M059J (cell line): ENCODE data around the gene OVCH1. TPM values are rescaled to one million over a fixed set of nuclear protein-coding genes. Genes with fewer than 3 reads are reported as not detected.
"Not testable (repeated sequence)": the region's sequence is repeated elsewhere in the genome, so short reads cannot be mapped to it uniquely, and the experiment has no call there.

Source experiments
- DNase-seq: peaks from one replicate; pipeline ENCODE4 v3.0.0-alpha.2; 2012; ENCODE audit warnings: low read depth
- total RNA-seq: library from RNA; depleted of rRNA; stranded (reverse); fragments of >200 nt; shearing (Covaris generic); gene quantifications from 2 replicates; pipeline ENCODE4 v1.2.3, GENCODE V29; 2014

The OVCH1 gene
- total RNA-seq, 1 experiment from 2014 or later: not detected

DNA sequence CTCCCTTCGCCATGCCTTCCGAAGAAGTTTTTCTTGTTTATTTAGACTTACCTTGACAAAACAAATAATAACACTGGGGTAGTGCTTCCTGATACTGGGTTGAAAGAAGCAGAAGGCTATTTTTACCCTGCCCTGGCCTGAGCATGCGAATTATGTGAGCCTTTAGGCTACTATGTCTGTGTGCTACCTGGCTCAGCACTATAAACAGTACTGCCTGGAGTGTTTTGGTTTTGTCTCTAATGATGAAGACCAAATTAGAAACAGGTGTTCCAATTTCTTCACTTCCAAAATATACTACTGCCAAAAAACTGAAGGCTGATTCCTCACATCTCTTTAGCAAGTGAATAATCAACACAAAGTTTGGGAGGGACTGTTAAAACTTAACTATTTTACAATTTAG lies 7.6 kb upstream of the OVCH1 start:
- no peak for DNase-seq

GRCh38 chr12:29503283-29503682 lies 5.8 kb upstream of the OVCH1 start:
- DNase-seq: no peak

DNA sequence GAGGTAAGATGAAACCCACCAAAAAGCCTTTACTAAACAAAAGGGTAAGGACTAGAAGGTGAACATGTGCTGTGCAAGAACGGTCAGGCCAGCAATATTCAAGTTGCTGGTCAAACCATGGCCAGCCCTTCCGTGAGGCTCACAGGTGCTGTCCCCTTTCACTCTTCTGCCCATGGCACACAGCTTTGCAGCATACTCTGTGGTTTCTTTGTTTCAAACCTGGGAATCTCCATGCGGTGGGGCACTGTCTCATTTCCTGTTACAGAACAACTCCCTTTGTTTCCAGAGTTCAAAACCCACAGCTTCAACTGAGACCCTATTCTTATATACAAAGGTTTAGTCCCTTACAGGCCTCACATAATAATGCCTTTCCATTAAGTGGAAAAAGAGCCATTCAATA lies 1.7 kb upstream of the OVCH1 start:
- no peak for DNase-seq

GRCh38 chr12:29492891-29493290 lies 4.6 kb downstream of the OVCH1 start:
- no peak for DNase-seq

DNA sequence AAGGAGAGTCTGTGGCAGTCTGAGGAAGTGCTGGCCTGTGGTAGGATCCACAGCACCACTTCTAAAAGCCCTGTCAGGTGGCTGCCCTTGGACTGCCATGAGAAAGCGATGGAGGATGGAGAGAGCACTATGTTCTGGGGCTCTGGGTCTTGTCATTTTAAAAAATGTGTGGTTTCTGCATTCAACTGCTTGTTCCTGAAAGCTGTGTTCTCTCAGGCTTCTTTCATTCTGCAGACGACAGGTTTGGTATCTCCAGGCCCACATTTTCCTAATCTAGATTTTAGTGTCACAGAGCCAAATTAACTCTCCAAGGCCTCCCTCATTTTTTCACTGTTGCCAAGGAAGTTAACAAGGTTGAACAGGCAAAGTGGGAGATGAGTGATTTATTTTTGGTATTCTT lies 10.5 kb downstream of the OVCH1 start:
- no peak for DNase-seq

GRCh38 chr12:29463198-29463597 lies 34.3 kb downstream of the OVCH1 start:
- no peak for DNase-seq

DNA sequence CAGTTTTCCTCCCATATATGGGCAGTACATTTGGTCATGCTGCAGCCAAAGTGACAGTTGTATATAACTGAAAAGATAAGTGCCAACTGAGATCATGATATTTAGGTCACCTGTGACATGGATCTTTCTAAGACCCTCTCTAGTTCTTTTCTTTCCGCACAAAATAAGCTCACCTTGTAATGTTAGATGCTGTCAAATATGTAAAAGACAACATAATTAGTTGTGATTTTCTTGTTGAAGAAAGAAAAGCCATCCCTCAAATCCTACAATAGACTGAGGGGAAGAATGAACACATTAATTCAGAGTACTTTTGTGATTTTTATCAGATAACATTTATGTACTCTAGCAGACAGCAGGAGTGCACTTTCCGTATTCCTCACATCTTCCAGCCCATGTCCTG lies 37.4 kb downstream of the OVCH1 start:
- no peak for DNase-seq

- DNase-seq: no peak
These were observed 42.4 kb downstream of the OVCH1 start for GRCh38 chr12:29455087-29455486.

DNA sequence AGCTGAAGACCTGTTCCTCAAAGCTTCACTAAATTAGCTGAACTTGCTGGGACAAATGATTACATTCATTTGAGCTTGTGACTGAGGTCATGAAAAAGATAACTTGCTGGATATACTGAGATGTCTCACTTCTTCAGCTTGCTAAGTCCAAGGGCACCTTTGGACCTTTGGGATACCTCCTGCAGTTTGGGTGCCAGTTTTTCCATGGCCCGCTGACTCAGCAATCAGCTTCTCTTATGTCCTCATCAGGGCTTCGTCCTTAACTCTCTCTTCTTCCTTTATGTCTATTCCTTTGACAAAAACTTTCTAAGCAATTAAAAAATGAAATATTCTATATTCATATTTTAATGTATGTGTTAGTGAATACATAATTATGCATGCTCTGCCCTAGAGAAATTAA lies 45.6 kb downstream of the OVCH1 start:
- no peak for DNase-seq

GRCh38 chr12:29448157-29448556 lies 49.3 kb downstream of the OVCH1 start:
- no peak for DNase-seq

DNA sequence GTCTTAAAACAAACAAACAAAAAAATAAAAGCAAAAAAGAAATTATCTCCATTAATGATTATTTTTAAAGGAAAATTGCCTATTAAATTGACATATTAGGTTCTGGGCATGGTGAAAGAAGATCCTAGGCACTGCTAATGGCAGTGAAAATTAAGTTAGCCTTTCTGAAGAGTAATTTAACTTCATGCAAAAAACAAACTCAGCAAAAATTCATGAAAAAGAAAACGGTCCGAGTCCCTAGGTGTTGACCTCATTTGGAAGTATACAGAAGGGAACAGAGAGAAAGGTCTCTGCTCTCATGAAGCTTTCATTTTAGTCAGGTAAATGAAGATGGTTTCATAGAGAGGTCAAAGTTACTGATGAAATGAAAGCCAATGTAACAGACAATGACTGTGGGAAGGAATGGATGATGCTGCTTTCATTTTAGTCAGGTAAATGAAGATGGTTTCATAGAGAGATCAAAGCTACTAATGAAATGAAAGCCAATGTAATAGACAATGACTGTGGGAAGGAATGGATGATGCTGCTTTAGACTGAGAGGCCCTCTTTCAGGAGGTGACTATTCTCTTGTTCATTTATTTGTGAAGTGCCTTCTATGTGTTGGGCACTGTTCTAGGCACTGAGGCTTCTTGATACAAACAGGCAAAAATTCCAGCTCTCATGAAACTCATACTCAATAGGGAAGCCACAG lies 50.1 kb downstream of the OVCH1 start:
- no peak for DNase-seq

GRCh38 chr12:29439506-29439905 lies 58.0 kb downstream of the OVCH1 start:
- no peak for DNase-seq

DNA sequence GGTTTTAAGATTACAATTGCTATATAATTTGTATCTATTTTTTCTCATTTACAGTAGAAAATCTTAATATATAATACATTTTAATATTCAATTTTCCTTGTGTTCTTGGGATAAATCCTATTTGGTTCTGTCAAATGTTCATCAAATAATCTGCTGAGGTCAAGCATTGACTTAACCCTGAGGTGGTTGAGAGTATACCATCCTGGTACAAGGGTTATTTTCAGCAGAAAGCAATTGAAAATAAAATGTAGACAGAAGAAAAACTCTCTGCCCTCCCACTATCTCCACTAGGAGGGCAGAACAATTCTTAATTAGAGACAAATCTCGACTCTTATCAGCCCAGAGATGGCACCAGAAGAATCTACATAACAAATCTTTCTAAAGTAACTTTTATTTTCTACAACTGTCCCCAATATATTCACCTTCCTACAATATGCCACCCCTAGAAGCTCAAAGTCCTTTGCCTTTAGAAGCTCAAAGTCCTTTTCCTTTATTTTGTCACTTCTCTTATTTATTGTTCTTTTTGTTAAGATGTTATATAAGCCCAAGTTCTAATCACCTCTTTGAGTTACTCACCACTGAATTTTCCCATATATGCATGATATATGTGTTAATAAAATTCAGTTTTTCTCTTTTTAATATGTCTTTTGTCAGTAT lies 58.6 kb downstream of the OVCH1 start:
- DNase-seq: no peak

GRCh38 chr12:29437575-29437974 lies 59.9 kb downstream of the OVCH1 start:
- no peak for DNase-seq

DNA sequence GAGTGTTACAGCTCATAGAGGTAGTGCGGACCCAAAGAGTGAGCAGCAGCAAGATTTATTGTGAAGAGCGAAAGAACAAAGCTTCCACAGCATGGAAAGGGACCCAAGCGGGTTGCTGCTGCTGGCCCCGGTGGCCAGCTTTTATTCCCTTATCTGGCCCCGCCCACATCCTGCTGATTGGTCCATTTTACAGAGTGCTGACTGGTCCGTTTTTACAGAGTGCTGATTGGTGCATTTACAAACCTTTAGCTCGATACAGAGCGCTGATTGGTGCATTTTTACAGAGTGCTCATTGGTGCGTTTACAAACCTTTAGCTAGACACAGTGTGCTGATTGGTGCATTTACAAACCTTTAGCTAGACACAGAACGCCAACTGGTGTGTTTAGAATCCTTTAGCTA lies 60.7 kb downstream of the OVCH1 start:
- not testable (repeated sequence) for DNase-seq

DNA sequence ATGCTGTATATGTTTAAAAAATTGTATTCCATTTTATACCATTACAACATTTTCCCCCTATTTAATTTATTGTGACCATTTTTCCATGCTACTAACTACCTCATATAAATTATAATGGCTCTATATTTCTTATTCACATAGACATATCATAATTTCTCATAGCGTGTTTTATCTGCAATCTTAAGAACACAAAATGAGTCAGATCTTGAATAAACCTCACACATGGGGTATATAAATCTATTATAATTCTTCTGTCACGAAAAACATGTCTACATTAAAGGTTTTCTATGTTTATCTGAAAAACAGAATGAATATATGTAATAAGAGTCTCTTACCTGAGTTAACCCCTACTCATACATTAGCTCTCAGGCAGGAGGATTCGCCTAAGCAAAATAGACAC lies 66.0 kb downstream of the OVCH1 start:
- DNase-seq: no peak

GRCh38 chr12:29430716-29431044 lies 66.8 kb downstream of the OVCH1 start:
- no peak for DNase-seq

DNA sequence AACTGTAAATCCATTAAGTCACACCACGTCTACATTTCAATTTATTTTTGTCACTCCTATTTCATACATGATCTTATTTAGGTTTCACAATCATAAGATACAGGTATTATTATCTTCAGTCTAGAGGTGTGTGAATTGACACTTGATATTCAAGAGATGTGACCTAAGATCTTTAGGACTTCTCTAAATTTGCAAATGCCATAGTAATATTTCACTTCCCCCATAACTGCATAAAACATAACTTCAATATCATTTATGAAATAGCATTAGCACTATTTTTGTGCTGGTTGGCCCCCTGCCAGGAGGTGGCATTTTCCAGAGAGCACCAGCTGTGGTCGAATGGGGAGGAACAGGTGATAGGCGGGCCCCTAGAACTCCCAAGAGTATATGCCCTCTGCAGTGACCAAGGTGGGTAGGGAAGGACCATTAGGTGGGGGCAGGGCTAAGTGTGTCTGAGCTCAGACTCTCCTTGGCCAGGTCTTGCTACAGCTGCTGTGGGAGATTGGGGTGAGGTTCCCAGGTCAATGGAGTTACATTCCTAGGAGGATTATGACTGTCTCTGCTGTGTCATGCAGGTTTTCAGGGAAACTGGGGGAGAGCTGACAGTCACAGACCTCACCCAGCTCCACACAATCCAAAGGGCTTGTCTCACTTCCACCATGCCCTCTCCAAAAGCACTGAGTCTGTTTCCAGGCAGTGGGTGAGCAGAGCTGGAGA lies 67.3 kb downstream of the OVCH1 start:
- peak; percentile 1 for DNase-seq

- DNase-seq: peak; percentile 64
These were observed 68.9 kb downstream of the OVCH1 start for GRCh38 chr12:29428633-29429032.

- no peak for DNase-seq
These were observed 69.5 kb downstream of the OVCH1 start for GRCh38 chr12:29427964-29428363.

DNA sequence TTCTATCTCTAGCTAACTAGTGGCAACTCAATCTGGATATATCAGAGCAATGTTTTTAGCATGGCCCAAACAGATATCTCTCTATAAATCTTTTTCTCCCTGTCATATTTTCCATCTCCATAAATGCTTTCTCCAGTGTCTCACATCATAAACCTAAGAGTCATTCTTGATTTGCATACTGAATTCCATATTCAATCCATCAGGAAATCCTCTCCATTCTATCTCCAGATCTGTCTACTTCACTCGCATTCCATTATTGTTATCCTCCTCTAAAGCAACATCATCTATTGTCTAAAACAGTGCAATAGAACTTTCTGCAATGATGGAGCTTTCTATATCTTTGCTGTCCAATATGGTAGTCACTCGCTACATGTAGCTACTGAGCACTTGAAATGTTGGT lies 71.0 kb downstream of the OVCH1 start:
- no peak for DNase-seq

- no peak for DNase-seq
These were observed 71.8 kb downstream of the OVCH1 start for GRCh38 chr12:29425722-29426121.

- no peak for DNase-seq
These were observed 80.7 kb downstream of the OVCH1 start for GRCh38 chr12:29416748-29417147.
